A549 (cell line): ENCODE data around the gene GPAT2. TPM values are rescaled to one million over a fixed set of nuclear protein-coding genes. Genes with fewer than 3 reads are reported as not detected.
"Not testable (repeated sequence)": the region's sequence is repeated elsewhere in the genome, so short reads cannot be mapped to it uniquely, and the experiment has no call there.

ENCODE experiments used
- ATAC-seq, 2 experiments: fragments of 200-7000 bp in 1 of 2; fragments of >200 bp in 1 of 2; cut with Nextera tagmentation in 1 of 2; cut with Tn5 transposase in 1 of 2; 3 replicates each; pipeline versions ENCODE4 v1.8.0 to v1.9.1; 2018 to 2020; ENCODE audit warnings: mild to moderate bottlenecking in 1 of 2, moderate library complexity in 1 of 2
- CTCF ChIA-PET: fragments of 300-600 bp; sonication (Branson Sonifier 250); formaldehyde crosslinking; extraction: SDS; loops from one replicate; lab custom pipeline; 2021; ENCODE audit warnings: antibody characterized with exemption, inconsistent platforms; lab: Yijun Ruan, JAX
- POLR2A ChIA-PET: fragments of 350-600 bp; formaldehyde crosslinking; extraction: SDS; loops from one replicate; lab custom pipeline; 2021; ENCODE audit warnings: antibody characterized with exemption, inconsistent platforms; lab: Yijun Ruan, JAX
- DNase-seq, 2 experiments: peaks; one replicate each; pipeline versions ENCODE4 v3.0.0 to v3.0.0-alpha.2; 2011 to 2016; ENCODE audit warnings: low read depth in 1 of 2, low spot score in 1 of 2
- FAIRE-seq: peaks from 2 replicates; lab custom pipeline; 2011; peaks lifted over from hg19 to GRCh38; lab: Jason Lieb, UNC
- H3K27ac ChIP-seq, 2 experiments: fragments of >200 bp; sonication (Bioruptor Twin); formaldehyde crosslinking; 3 replicates each; pipeline ENCODE4 v1.5.1; 2016 to 2017
- H3K4me1 ChIP-seq: fragments of >200 bp; sonication (Bioruptor Twin); formaldehyde crosslinking; 3 replicates; pipeline ENCODE4 v1.6.1; 2016
- H3K4me2 ChIP-seq: fragments of >200 bp; sonication (Bioruptor Twin); formaldehyde crosslinking; 3 replicates; pipeline ENCODE4 v1.6.1; 2016
- H3K4me3 ChIP-seq: fragments of >200 bp; sonication (Bioruptor Twin); formaldehyde crosslinking; 3 replicates; pipeline ENCODE4 v1.5.1; 2016
- H3K9me3 ChIP-seq: fragments of >200 bp; sonication (Bioruptor Twin); formaldehyde crosslinking; 3 replicates; pipeline ENCODE4 v1.6.1; 2016
- CBX8 ChIP-seq: fragments of 200-600 bp; sonication (generic); IDR thresholded peaks from 2 replicates; pipeline ENCODE4 v1.6.1; 2016
- CTCF ChIP-seq: fragments of >200 bp; sonication (Bioruptor Twin); formaldehyde crosslinking; IDR thresholded peaks from 3 replicates; pipeline ENCODE4 v1.5.1; 2016
- EHMT2 ChIP-seq: fragments of 200-600 bp; sonication (generic); IDR thresholded peaks from 2 replicates; pipeline ENCODE4 v1.6.1; 2016; ENCODE audit warnings: antibody characterized with exemption, low read depth, mild to moderate bottlenecking, moderate library complexity
- HEYL ChIP-seq: fragments of 250-450 bp; sonication (Bioruptor Pico); IDR thresholded peaks from 2 replicates; pipeline ENCODE4 v1.8.0; 2021; ENCODE audit warnings: mild to moderate bottlenecking, moderate library complexity
- NR3C1 ChIP-seq: fragments of >200 bp; sonication (Bioruptor Twin); formaldehyde crosslinking; IDR thresholded peaks from 3 replicates; pipeline ENCODE4 v1.6.1; 2017
- RAD21 ChIP-seq, 2 experiments: fragments of >200 bp in 1 of 2; sonication (Bioruptor Twin) in 1 of 2; formaldehyde crosslinking in 1 of 2; IDR thresholded peaks in 1 of 2; conservative IDR thresholded peaks in 1 of 2; 2 replicates in 1 of 2; 3 replicates in 1 of 2; pipeline ENCODE4 v1.6.1; 2012 to 2018; ENCODE audit warnings: inconsistent platforms in 1 of 2
- SMC3 ChIP-seq: fragments of >200 bp; sonication (Bioruptor Twin); formaldehyde crosslinking; IDR thresholded peaks from 3 replicates; pipeline ENCODE4 v1.6.1; 2018; ENCODE audit warnings: inconsistent platforms
- ZC3H11A ChIP-seq: fragments of 450-650 bp; IDR thresholded peaks from 2 replicates; pipeline ENCODE4 v1.6.1; 2014; ENCODE audit warnings: antibody characterized with exemption, mild to moderate bottlenecking
- ZFP36 ChIP-seq: fragments of 450-650 bp; IDR thresholded peaks from 2 replicates; pipeline ENCODE4 v1.6.1; 2014; ENCODE audit warnings: borderline replicate concordance; ENCODE audit not compliant: partially characterized antibody
- WGBS: methylation state at CpG from one replicate; pipeline ENCODE4 v1.1.6; 2017; ENCODE audit errors: missing lambda C conversion rate; 5-methylcytosine and 5-hydroxymethylcytosine counted together
- polyA plus RNA-seq, 4 experiments: library from polyadenylated mRNA; depleted of rRNA in 3 of 4; stranded (reverse); fragments of >200 nt; fragmentation: RNase III in 1 of 4; extraction: RNeasy Plus Mini Kit Qiagen cat#74134 plus additional on column Dnase treatment in 1 of 4; gene quantifications; 2 replicates in 3 of 4; 3 replicates in 1 of 4; pipeline ENCODE4 v1.2.3, GENCODE V29; 2011 to 2017

GPAT2 gene
- polyA plus RNA-seq, 2 of the 4 experiments (the other 2 are of a cell fraction): not detected

GRCh38 chr2:96065381-96065930 lies 30.7 kb upstream of the GPAT2 start:
- 67% methylated on average over 4 of the region's 4 CpGs for WGBS
- Histone ChIP-seq H3K4me3 (no peak overlapping the region), H3K9me3 (no peaks in the 10 kb centered on the region), H3K27ac (no peak overlapping the region), H3K4me1 (peaks cover 26% of the 10 kb centered on the region)
- DNase-seq (no peak), FAIRE-seq (no peak)
- TF ChIP-seq ZC3H11A (no peak), NR3C1 (no peak), HEYL (CRISPR knock-in tag) (no peak), EHMT2 (no peak), CBX8 (no peak)
- TF ChIP-seq, all 56 proteins: peak for 0
- ChIA-PET POLR2A (no interaction called here), CTCF (interaction anchor here (0.8 to 1.4 kb wide), 3 partner anchors 52 to 1632 kb away, joined by 3 to 12 read pairs (median 5); partner anchors contain the start of gene ADRA2B)
- H3K4me2 ChIP-seq: no peak overlapping the region
- ATAC-seq: no peak

DNA sequence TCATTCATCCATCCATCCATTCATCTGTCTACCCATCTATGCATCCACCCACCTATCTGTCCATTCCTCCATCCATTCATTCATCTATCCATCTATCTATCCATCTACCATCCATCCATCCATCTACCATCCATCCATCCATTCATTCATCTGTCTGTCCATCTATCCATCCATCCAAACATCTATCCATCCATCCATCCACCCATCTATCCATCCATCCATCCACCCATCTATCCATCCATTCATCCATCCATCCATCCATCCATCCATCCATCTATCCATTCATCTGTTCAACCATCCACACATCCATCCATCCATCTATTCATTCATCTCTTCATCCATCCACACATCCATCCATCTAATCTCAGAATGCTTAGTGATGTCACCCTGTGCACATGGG lies 30.0 kb upstream of the GPAT2 start:
- DNase-seq, POLR2A ChIA-PET, FAIRE-seq: not testable (repeated sequence)

DNA sequence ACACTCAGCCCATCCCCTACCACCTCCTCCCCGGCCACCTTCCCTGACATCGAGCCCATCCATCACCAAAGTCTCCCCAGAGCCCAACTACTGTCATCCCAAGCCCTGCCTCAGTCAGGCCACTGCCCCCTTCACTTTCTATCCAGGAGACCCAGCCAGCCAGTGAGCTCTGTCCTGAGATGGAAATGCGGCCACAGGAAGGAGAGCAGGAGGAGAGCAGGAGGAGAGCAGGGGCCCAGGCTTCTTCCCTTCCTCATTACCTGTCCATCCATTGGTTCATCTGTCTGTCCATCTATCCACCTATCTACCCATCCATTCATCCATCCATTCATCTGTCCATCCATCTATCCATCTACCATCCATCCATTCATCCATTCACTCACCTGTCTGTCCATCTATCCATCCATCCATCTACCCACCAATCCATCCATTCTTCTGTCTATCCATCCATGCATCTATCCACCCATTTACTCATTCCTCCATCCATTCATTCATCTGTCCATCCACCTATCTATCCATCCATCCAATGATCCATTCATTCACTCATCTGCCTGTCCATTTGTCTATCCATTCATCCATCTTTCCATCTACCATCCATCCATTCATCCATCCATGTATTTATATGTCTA lies 29.4 kb upstream of the GPAT2 start:
- 97% methylated on average over 2 of the region's 3 CpGs for WGBS
- not testable (repeated sequence) for DNase-seq, H3K4me2 ChIP-seq, FAIRE-seq, ATAC-seq, H3K4me3 ChIP-seq, H3K27ac ChIP-seq, H3K9me3 ChIP-seq
- CTCF ChIA-PET: interaction anchor here (1.0 to 1.2 kb wide), 2 partner anchors 41 to 54 kb away, joined by 3 to 6 read pairs; no protein-coding TSS in a partner anchor
- H3K4me1 ChIP-seq: peaks cover 26% of the 10 kb centered on the region
- POLR2A ChIA-PET: interaction anchor here (0.9 kb wide), 1 partner anchor 1582 kb away, joined by 5 read pairs; the partner anchor contains the start of gene COX5B
- TF ChIP-seq ZFP36: peak; percentile 6

More for the DNA sequence above, 30.0 kb upstream of the GPAT2 start:
- not testable (repeated sequence) for H3K4me2 ChIP-seq, H3K9me3 ChIP-seq, ATAC-seq, H3K4me3 ChIP-seq, H3K27ac ChIP-seq
- H3K4me1 ChIP-seq: peaks cover 26% of the 10 kb centered on the region
- CTCF ChIA-PET: interaction anchor here (0.8 to 1.4 kb wide), 3 partner anchors 52 to 1632 kb away, joined by 3 to 12 read pairs (median 5); partner anchors contain the start of gene ADRA2B

GRCh38 chr2:96063116-96063899 lies 28.6 kb upstream of the GPAT2 start:
- ChIA-PET CTCF (interaction anchor here (1.0 to 1.2 kb wide), 2 partner anchors 41 to 55 kb away, joined by 3 to 6 read pairs; no protein-coding TSS in a partner anchor), POLR2A (interaction anchor here (0.9 kb wide), 1 partner anchor 1583 kb away, joined by 5 read pairs; the partner anchor contains the start of gene COX5B)
- H3K4me2 ChIP-seq: peak overlapping the region; percentile 69
- peak overlapping the region; percentile 5 to 61; a peak in 4 of 6 replicates for H3K27ac ChIP-seq
- peaks cover 22% of the 10 kb centered on the region for H3K4me1 ChIP-seq
- FAIRE-seq, H3K9me3 ChIP-seq, H3K4me3 ChIP-seq: not testable (repeated sequence)
- WGBS: 43% methylated on average over 10 of the region's 12 CpGs
- ATAC-seq (peak; percentile 78 to 85), DNase-seq (peak; percentile 3 to 70)
- TF ChIP-seq CTCF (peak; percentile 56), RAD21 (conservative IDR thresholded peaks at IDR 0.05 in 1 of 2, IDR thresholded peaks at IDR 0.05 in 1 of 2) (peak; percentile 67 to 76), SMC3 (peak; percentile 68)

GRCh38 chr2:96062483-96062882 lies 27.8 kb upstream of the GPAT2 start:
- CTCF ChIA-PET: interaction anchor here (1.3 to 1.5 kb wide), 2 partner anchors 54 to 112 kb away, joined by 3 read pairs; no protein-coding TSS in a partner anchor
- 75% methylated on average over 3 of the region's 5 CpGs for WGBS
- FAIRE-seq, H3K9me3 ChIP-seq, DNase-seq, H3K4me3 ChIP-seq, H3K27ac ChIP-seq, POLR2A ChIA-PET, H3K4me2 ChIP-seq: not testable (repeated sequence)
- peaks cover 14% of the 10 kb centered on the region for H3K4me1 ChIP-seq
- peak in 1 of 2 experiments; percentile 10; a peak in 3 of 6 replicates for ATAC-seq

DNA sequence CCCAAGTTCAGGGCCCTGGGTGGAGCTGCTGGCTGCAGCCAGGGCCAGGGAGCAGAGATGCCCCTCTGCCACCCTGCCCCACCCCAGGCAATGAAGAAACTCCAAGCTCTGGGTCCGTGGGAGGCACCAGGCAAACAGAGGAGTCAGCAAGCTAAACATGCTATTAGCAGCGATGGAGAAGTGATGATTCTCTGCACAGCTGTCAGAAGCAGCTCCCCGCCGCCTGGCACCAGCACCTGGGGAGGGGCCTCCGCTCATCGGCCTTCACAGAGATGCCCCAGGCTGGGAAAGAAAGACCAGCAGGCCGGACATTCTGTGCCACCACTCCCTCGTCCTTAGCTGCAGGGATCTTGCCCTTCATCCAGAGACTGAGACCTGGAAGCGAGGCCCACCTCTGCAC lies 27.2 kb upstream of the GPAT2 start:
- CTCF ChIA-PET: interaction anchor here (1.3 to 1.5 kb wide), 2 partner anchors 55 to 113 kb away, joined by 3 read pairs; no protein-coding TSS in a partner anchor
- ATAC-seq, POLR2A ChIA-PET, DNase-seq, FAIRE-seq, H3K4me2 ChIP-seq, H3K4me1 ChIP-seq, H3K27ac ChIP-seq, H3K9me3 ChIP-seq, H3K4me3 ChIP-seq: not testable (repeated sequence)
- WGBS: 84% methylated on average over 8 of the region's 9 CpGs

GRCh38 chr2:96061197-96061817 lies 26.6 kb upstream of the GPAT2 start:
- H3K9me3 ChIP-seq: not testable (repeated sequence)

More at GRCh38 chr2:96061197-96061817, 26.6 kb upstream of the GPAT2 start:
- H3K4me2 ChIP-seq, H3K27ac ChIP-seq, H3K4me3 ChIP-seq, DNase-seq, POLR2A ChIA-PET, FAIRE-seq, ATAC-seq, H3K4me1 ChIP-seq: not testable (repeated sequence)
- 77% methylated on average over 6 of the region's 8 CpGs for WGBS
- CTCF ChIA-PET: interaction anchor here (1.3 to 1.5 kb wide), 2 partner anchors 55 to 113 kb away, joined by 3 read pairs; no protein-coding TSS in a partner anchor
